Measurements from ENCODE around the gene GPBP1L1. TPM values are rescaled to one million over a fixed set of nuclear protein-coding genes. Genes with fewer than 3 reads are reported as not detected.

Gene GPBP1L1
- total and polyA plus RNA-seq, 2 of the 4 experiments (the other 2 are of a cell fraction) = 31.5 to 57.4 TPM

GRCh38 chr1:45612941-45613579, 73.3 kb downstream of the GPBP1L1 start:
- H2BK15ac ChIP-seq (ENCODE audit: low read depth, low read length) = no peak overlapping the region
- 92% methylated on average over 2 of the region's 8 CpGs; no CpG with 5 or more reads in 1 of the 2 experiments for WGBS, 2 experiments (ENCODE audit: extremely low coverage in 2 of 2, insufficient read length in 1 of 2)
- no peak overlapping the region for H4K8ac ChIP-seq (ENCODE audit: low read depth in 2 of 2, low read length in 2 of 2)
- peaks cover 38% of the 10 kb centered on the region for H3K36me3 ChIP-seq (ENCODE audit: control insufficient read depth, insufficient read depth, low read length)
- no peak overlapping the region for H3K14ac ChIP-seq (replicated peaks; ENCODE audit: low read depth, low read length)
- no peak overlapping the region for H3K56ac ChIP-seq (ENCODE audit: extremely low read depth, insufficient read depth, low read length)
- no peak overlapping the region for H2BK20ac ChIP-seq (ENCODE audit: low read depth, low read length)
- H3K9me1 ChIP-seq (ENCODE audit: insufficient read depth, low read length) = peaks cover 2% of the 10 kb centered on the region; the same call in 1 of the 2 replicates
- H2AK9ac ChIP-seq (replicated peaks; ENCODE audit: low read depth, low read length, poor library complexity) = no peak overlapping the region
- H3K9me3 ChIP-seq (ENCODE audit: control insufficient read depth, insufficient read depth, low read length) = no peaks in the 10 kb centered on the region
- H3K27me3 ChIP-seq (ENCODE audit: control insufficient read depth, insufficient read depth, low read length) = no peaks in the 10 kb centered on the region
- no peak overlapping the region for H4K91ac ChIP-seq (ENCODE audit: insufficient read depth, low read depth, low read length)
- H2BK120ac ChIP-seq (ENCODE audit: low read depth, low read length) = no peak overlapping the region
- H3K4me2 ChIP-seq (ENCODE audit: low read depth, low read length) = no peak overlapping the region
- no peak overlapping the region for H3K27ac ChIP-seq (ENCODE audit: insufficient read depth, low read length)
- DNase-seq = no peak
- H4K5ac ChIP-seq (ENCODE audit: low read depth, low read length) = no peak overlapping the region
- intact Hi-C loops (cut with micrococcal nuclease) (no loop called here), dilution Hi-C loops (cut with HindIII; ENCODE audit: low sequenced_read_pairs, unreplicated experiment) (no loop called here), in situ Hi-C loops (cut with MboI; ENCODE audit: low sequenced_read_pairs) (no loop called here)
- H3K4me1 ChIP-seq (ENCODE audit: control insufficient read depth, insufficient read depth, low read length) = no peaks in the 10 kb centered on the region; the same call in 1 of the 2 replicates
- no peak overlapping the region for H3K9ac ChIP-seq (ENCODE audit: low read depth, low read length)
- peaks cover 5% of the 10 kb centered on the region; the same call in 1 of the 2 replicates for H4K20me1 ChIP-seq (ENCODE audit: insufficient read depth, low read length)
- no peak overlapping the region for H3K23ac ChIP-seq (ENCODE audit: low read depth, low read length)
- H3K18ac ChIP-seq (ENCODE audit: low read depth, low read length) = no peak overlapping the region
- no peak overlapping the region for H3K4ac ChIP-seq (ENCODE audit: low read depth, low read length)
- no peak overlapping the region for H3K4me3 ChIP-seq (ENCODE audit: insufficient read depth, low read depth, low read length)
- no peak for TF ChIP-seq MAZ (IDR thresholded peaks at IDR 0.05; ENCODE audit: borderline replicate concordance, low read depth, low read length)
- no peak for TF ChIP-seq CEBPB (IDR thresholded peaks at IDR 0.05; ENCODE audit: low read depth, low read length)
- TF ChIP-seq BHLHE40 (IDR thresholded peaks at IDR 0.05; ENCODE audit: low read depth, low read length) = no peak
- TF ChIP-seq CTCF (conservative IDR thresholded peaks at IDR 0.05; ENCODE audit: low read depth, low read length) = no peak
- TF ChIP-seq USF2 (IDR thresholded peaks at IDR 0.05; ENCODE audit: low read depth, low read length) = no peak
- no peak for TF ChIP-seq FOS (IDR thresholded peaks at IDR 0.05; ENCODE audit: low read depth, low read length)
- TF ChIP-seq SMC3 (IDR thresholded peaks at IDR 0.05; ENCODE audit: low read depth, low read length) = no peak
- TF ChIP-seq NFE2L2 (IDR thresholded peaks at IDR 0.05; ENCODE audit: low read depth, low read length) = no peak
- H2AK5ac ChIP-seq (ENCODE audit: low read depth, low read length) = no peak overlapping the region
- no peak overlapping the region for H2BK5ac ChIP-seq (ENCODE audit: low read depth, low read length, poor library complexity, severe bottlenecking)
- ATAC-seq (ENCODE audit: low read depth) = no peak
- H2AFZ ChIP-seq (replicated peaks; ENCODE audit: low read length, poor library complexity) = no peak overlapping the region
- ChIA-PET POLR2A (ENCODE audit: unreplicated experiment) (interaction anchor here (0.6 kb wide), 1 partner anchor 310 kb away, joined by 4 read pairs; no protein-coding TSS in a partner anchor), CTCF (no interaction called here)
- no TSS peak for BruUV-seq (replicated peaks)
- peaks cover 10% of the 10 kb centered on the region in 2 experiments; a peak in 1 of 4 replicates for H3K79me1 ChIP-seq (ENCODE audit: low read depth in 1 of 2, low read length in 2 of 2)
